HepG2 (cell line): Measurements from ENCODE around the gene C2orf76.

Experiments
- CREB1 ChIP-seq, 2 experiments: fragments of 450-650 bp in 1 of 2; IDR thresholded peaks; 2 replicates each; pipeline ENCODE4 v1.6.1; 2016 to 2017; ENCODE audit warnings: control low read depth in 1 of 2, mild to moderate bottlenecking in 1 of 2, missing compliant biosample characterization in 1 of 2, missing genetic modification characterization in 1 of 2
- EP300 ChIP-seq, 3 experiments: sonication (generic) in 1 of 3; formaldehyde crosslinking in 1 of 3; IDR thresholded peaks; 2 replicates each; pipeline versions ENCODE4 v1.5.1 to v1.6.1; 2011 to 2020; ENCODE audit warnings: low read depth in 2 of 3, low read length in 2 of 3, borderline replicate concordance in 1 of 3, improper control_type of control experiment in 1 of 3, mild to moderate bottlenecking in 1 of 3, missing genetic modification reagents in 1 of 3, moderate library complexity in 1 of 3
- KLF9 ChIP-seq: IDR thresholded peaks from 2 replicates; pipeline ENCODE4 v1.6.1; 2016; ENCODE audit warnings: low read depth
- TAF1 ChIP-seq: sonication (generic); formaldehyde crosslinking; IDR thresholded peaks from 2 replicates; pipeline ENCODE4 v1.4.0; 2020; ENCODE audit warnings: missing genetic modification reagents

- TF ChIP-seq TAF1 (CRISPR knock-in tag) (no peak), KLF9 (no peak), CREB1 (IDR thresholded peaks at IDR 0.05) (no peak), CREB1 (CRISPR knock-in tag; IDR thresholded peaks at IDR 0.05) (no peak), EP300 (IDR thresholded peaks at IDR 0.05; ENCODE audit: low read depth in 2 of 2, low read length in 2 of 2) (no peak), EP300 (CRISPR knock-in tag; IDR thresholded peaks at IDR 0.05; ENCODE audit: borderline replicate concordance) (no peak)
Measured at GRCh38 chr2:119332953-119333352, 33.7 kb downstream of the C2orf76 start.
